K562 (cell line): ENCODE measurements around the gene FBN1. TPM values are rescaled to one million over a fixed set of nuclear protein-coding genes. Genes with fewer than 3 reads are reported as not detected.

Source experiments
- ATAC-seq: fragments of 200-7000 bp; cut with Tn5 transposase; 3 replicates; pipeline ENCODE4 v1.9.1; 2020; ENCODE audit warnings: moderate library complexity
- BruUV-seq: library from RNA; stranded (reverse); fragments of 400-500 nt; replicated peaks from 2 replicates; lab custom pipeline; 2021; lab: Mats Ljungman, UMichigan
- CTCF ChIA-PET: fragments of 300-600 bp; formaldehyde crosslinking; extraction: SDS; loops from one replicate; lab custom pipeline; 2021; ENCODE audit warnings: low intra/inter-chr PET ratio; lab: Yijun Ruan, JAX
- POLR2A ChIA-PET: fragments of 300-600, 350-650 bp; sonication (Branson Sonifier 250); formaldehyde crosslinking; extraction: SDS; loops from one replicate; lab custom pipeline; 2021; ENCODE audit warnings: antibody characterized with exemption, inconsistent platforms; lab: Yijun Ruan, JAX
- DNase-seq, 4 experiments: peaks; one replicate each; pipeline versions ENCODE4 v3.0.0 to v3.0.0-alpha.2; 2011 to 2018; ENCODE audit warnings: low spot score in 3 of 4, mixed read lengths in 3 of 4; ENCODE audit errors: extremely low read depth in 1 of 4
- FAIRE-seq: peaks from 2 replicates; lab custom pipeline; 2011; peaks lifted over from hg19 to GRCh38; lab: Jason Lieb, UNC
- H2AFZ ChIP-seq: 2 replicates; pipeline ENCODE4 v1.6.0; 2011; ENCODE audit warnings: low read depth, low read length, control low read depth, inconsistent platforms
- H3K27ac ChIP-seq: fragments of 200-600 bp; 3 replicates; pipeline ENCODE4 v1.8.0; 2011; ENCODE audit warnings: low read depth, mild to moderate bottlenecking, control low read depth, inconsistent platforms, low read length, moderate library complexity, mixed read lengths; ENCODE audit errors: extremely low read depth
- H3K27me3 ChIP-seq, 2 experiments: fragments of 300-600 bp in 1 of 2; 2 replicates in 1 of 2; 3 replicates in 1 of 2; pipeline versions ENCODE4 v1.6.0 to v1.8.0; 2011; ENCODE audit warnings: inconsistent platforms in 2 of 2, low read length in 2 of 2, mild to moderate bottlenecking in 1 of 2, mixed read lengths in 1 of 2, moderate library complexity in 1 of 2; ENCODE audit not compliant: control insufficient read depth in 2 of 2, insufficient read depth in 2 of 2
- H3K36me3 ChIP-seq: fragments of 300-600 bp; 3 replicates; pipeline ENCODE4 v1.8.0; 2011; ENCODE audit warnings: mild to moderate bottlenecking, low read length, inconsistent platforms; ENCODE audit not compliant: control insufficient read depth, insufficient read depth
- H3K4me1 ChIP-seq, 2 experiments: fragments of 200-600 bp in 1 of 2; replicated peaks in 1 of 2; 2 replicates in 1 of 2; 3 replicates in 1 of 2; pipeline versions ENCODE4 v1.5.1 to v1.8.0; 2011; ENCODE audit warnings: inconsistent platforms in 2 of 2, low read length in 2 of 2, mild to moderate bottlenecking in 1 of 2, mixed read lengths in 1 of 2, moderate library complexity in 1 of 2; ENCODE audit not compliant: control insufficient read depth in 2 of 2, insufficient read depth in 2 of 2
- H3K4me2 ChIP-seq: 2 replicates; pipeline ENCODE4 v1.6.1; 2011; ENCODE audit warnings: low read length, control low read depth, inconsistent platforms, mixed read lengths; ENCODE audit not compliant: insufficient read depth
- H3K4me3 ChIP-seq: fragments of 200-600 bp; sonication (generic), shearing (Covaris generic); 2 replicates; pipeline ENCODE4 v1.5.1; 2016; ENCODE audit warnings: control low read depth, inconsistent platforms
- H3K79me2 ChIP-seq: fragments of 200-600 bp; 3 replicates; pipeline ENCODE4 v1.8.0; 2011; ENCODE audit warnings: low read length, inconsistent platforms; ENCODE audit not compliant: control insufficient read depth, insufficient read depth
- H3K9ac ChIP-seq, 2 experiments: 2 replicates each; pipeline versions ENCODE4 v1.6.0 to v1.6.1; 2011; ENCODE audit warnings: low read depth in 2 of 2, low read length in 2 of 2, control low read depth in 1 of 2, inconsistent platforms in 1 of 2, mild to moderate bottlenecking in 1 of 2, mixed read lengths in 1 of 2; ENCODE audit not compliant: insufficient read depth in 1 of 2
- H3K9me1 ChIP-seq: one replicate; pipeline ENCODE4 v1.6.0; 2011; ENCODE audit warnings: inconsistent platforms, mild to moderate bottlenecking, low read length, moderate library complexity; ENCODE audit not compliant: control insufficient read depth, insufficient read depth
- H3K9me3 ChIP-seq: replicated peaks from 2 replicates; pipeline ENCODE4 v1.5.1; 2011; ENCODE audit warnings: low read depth, low read length, inconsistent platforms; ENCODE audit not compliant: control insufficient read depth, insufficient read depth
- H4K20me1 ChIP-seq: replicated peaks from 2 replicates; pipeline ENCODE4 v1.6.1; 2011; ENCODE audit warnings: low read length, inconsistent platforms, mixed read lengths; ENCODE audit not compliant: control insufficient read depth, insufficient read depth
- BACH1 ChIP-seq: fragments of 200-800 bp; sonication (Bioruptor generic); IDR thresholded peaks from 2 replicates; pipeline ENCODE4 v1.6.1; 2016; ENCODE audit warnings: missing genetic modification characterization, missing compliant biosample characterization
- CBFA2T2 ChIP-seq: fragments of 450-650 bp; conservative IDR thresholded peaks from 2 replicates; pipeline ENCODE4 v1.6.1; 2017; ENCODE audit warnings: mild to moderate bottlenecking
- CBFA2T3 ChIP-seq: fragments of 450-650 bp; IDR thresholded peaks from 2 replicates; pipeline ENCODE4 v1.6.1; 2017
- CBX8 ChIP-seq: fragments of 200-600 bp; sonication (generic); IDR thresholded peaks from 2 replicates; pipeline ENCODE4 v1.6.1; 2012; ENCODE audit warnings: borderline replicate concordance, mixed run types, low read depth, mild to moderate bottlenecking, moderate library complexity, mixed read lengths, low read length, control low read depth, inconsistent platforms; ENCODE audit not compliant: poor library complexity, severe bottlenecking; ENCODE audit errors: extremely low read depth
- EGR1 ChIP-seq: fragments of 450-650 bp; conservative IDR thresholded peaks from 2 replicates; pipeline ENCODE4 v1.6.1; 2017; ENCODE audit warnings: mild to moderate bottlenecking
- HNRNPL ChIP-seq: fragments of 200-400 bp; formaldehyde crosslinking; IDR thresholded peaks from 2 replicates; pipeline ENCODE4 v1.6.1; 2017; ENCODE audit warnings: low read depth, mild to moderate bottlenecking, low read length
- MCM2 ChIP-seq: fragments of 450-650 bp; IDR thresholded peaks from 2 replicates; pipeline ENCODE4 v1.6.1; 2017; ENCODE audit warnings: low read depth, mild to moderate bottlenecking
- MYBL2 ChIP-seq, 2 experiments: fragments of 450-650 bp in 1 of 2; sonication (generic) in 1 of 2; formaldehyde crosslinking in 1 of 2; IDR thresholded peaks; 2 replicates each; pipeline versions ENCODE4 v1.6.1 to v1.8.1; 2017 to 2022; ENCODE audit warnings: borderline replicate concordance in 1 of 2, inconsistent platforms in 1 of 2, low read depth in 1 of 2, mild to moderate bottlenecking in 1 of 2, missing genetic modification reagents in 1 of 2, moderate library complexity in 1 of 2
- OTX1 ChIP-seq: fragments of 450-650 bp; formaldehyde crosslinking; IDR thresholded peaks from 2 replicates; pipeline ENCODE4 v1.4.0; 2022; ENCODE audit warnings: mild to moderate bottlenecking
- POLR2G ChIP-seq: fragments of 200-400 bp; formaldehyde crosslinking; IDR thresholded peaks from 2 replicates; pipeline ENCODE4 v1.6.1; 2017; ENCODE audit warnings: low read depth, mild to moderate bottlenecking, antibody characterized with exemption, low read length, moderate library complexity
- SIRT6 ChIP-seq: IDR thresholded peaks from one replicate; pipeline ENCODE4 v1.6.1; 2012; ENCODE audit warnings: low read depth, mild to moderate bottlenecking, control low read depth, inconsistent platforms, low read length, moderate library complexity
- SMARCA5 ChIP-seq: fragments of 450-650 bp; IDR thresholded peaks from 2 replicates; pipeline ENCODE4 v1.6.1; 2016
- U2AF1 ChIP-seq: fragments of 200-400 bp; formaldehyde crosslinking; optimal IDR thresholded peaks from 2 replicates; pipeline ENCODE3; 2017; ENCODE audit warnings: mild to moderate bottlenecking, low read depth, low read length, moderate library complexity
- XRCC5 ChIP-seq: fragments of 200-400 bp; formaldehyde crosslinking; IDR thresholded peaks from 2 replicates; pipeline ENCODE4 v1.6.1; 2017; ENCODE audit warnings: low read depth, mild to moderate bottlenecking, low read length
- ZFPM2 ChIP-seq: fragments of 250-450 bp; sonication (Bioruptor Pico); IDR thresholded peaks from 2 replicates; pipeline ENCODE4 v1.5.1; 2022; ENCODE audit warnings: mild to moderate bottlenecking
- ZNF212 ChIP-seq: fragments of 450-650 bp; formaldehyde crosslinking; IDR thresholded peaks from 2 replicates; pipeline ENCODE4 v1.4.0; 2020; ENCODE audit warnings: mild to moderate bottlenecking
- ZNF445 ChIP-seq: fragments of 250-450 bp; sonication (Bioruptor Pico); IDR thresholded peaks from 2 replicates; pipeline ENCODE4 v1.4.0; 2020; ENCODE audit warnings: low read depth, mild to moderate bottlenecking, moderate library complexity
- ZNF644 ChIP-seq: fragments of 200-800 bp; sonication (Bioruptor generic); IDR thresholded peaks from 2 replicates; pipeline ENCODE4 v1.6.1; 2016; ENCODE audit warnings: low read depth, missing genetic modification characterization, missing compliant biosample characterization
- WGBS: fragments of 100-300 bp; shearing (Covaris generic); methylation state at CpG from one replicate; pipeline ENCODE4 v1.1.6; 2016; ENCODE audit warnings: low coverage, mixed read lengths; ENCODE audit not compliant: insufficient coverage; ENCODE audit errors: missing lambda C conversion rate; 5-methylcytosine and 5-hydroxymethylcytosine counted together
- in situ Hi-C: fragments of 300-500 bp; cut with MboI; formaldehyde crosslinking; loops from 4 replicates; pipeline ENCODE4 v1.15.0; 2018; ENCODE audit warnings: inconsistent platforms, mixed read lengths
- intact Hi-C: fragments of 100-400 bp; cut with micrococcal nuclease; formaldehyde crosslinking; loops from 2 replicates; pipeline ENCODE4 v1.14.2; 2022
- polyA plus RNA-seq, 8 experiments: library from polyadenylated mRNA; depleted of rRNA in 4 of 8; stranded (reverse) in 5 of 8; unstranded in 3 of 8; fragments of >200 nt; fragmentation: Nextera tagmentation in 2 of 8; fragmentation: Illumina TruSeq in 1 of 8; extraction: Ambion mirVana in 2 of 8; extraction: Trizol in 1 of 8; gene quantifications; 2 replicates each; pipeline versions ENCODE4 v1.2.1 to v1.2.3, GENCODE V29; 2011 to 2014; ENCODE audit warnings: inconsistent platforms in 1 of 8, missing spikeins in 1 of 8
- total RNA-seq, 7 experiments: library from RNA; depleted of rRNA in 6 of 7; stranded (reverse); fragments of >200 nt in 6 of 7; fragmentation: Illumina TruSeq in 2 of 7; extraction: Trizol in 2 of 7; gene quantifications; 2 replicates each; pipeline versions ENCODE4 v1.2.1 to v1.2.3, GENCODE V29; 2011 to 2021; ENCODE audit warnings: low replicate concordance in 1 of 7
- TF ChIP-seq, protein P1 (sequence below): sonication (generic); formaldehyde crosslinking; IDR thresholded peaks from 2 replicates; pipeline ENCODE4 v1.8.0; 2022; ENCODE audit warnings: missing genetic modification reagents, mild to moderate bottlenecking, borderline replicate concordance
- TF ChIP-seq, protein P2 (sequence below): sonication (generic); formaldehyde crosslinking; IDR thresholded peaks from 2 replicates; pipeline ENCODE4 v1.8.1; 2022; ENCODE audit warnings: missing genetic modification reagents

FBN1 gene
- total and polyA plus RNA-seq, 9 of the 15 experiments (the other 6 are each of a cell fraction or from before 2014, with no cell fraction given), result 0.15 to 1.2 (median 0.60) TPM

DNA sequence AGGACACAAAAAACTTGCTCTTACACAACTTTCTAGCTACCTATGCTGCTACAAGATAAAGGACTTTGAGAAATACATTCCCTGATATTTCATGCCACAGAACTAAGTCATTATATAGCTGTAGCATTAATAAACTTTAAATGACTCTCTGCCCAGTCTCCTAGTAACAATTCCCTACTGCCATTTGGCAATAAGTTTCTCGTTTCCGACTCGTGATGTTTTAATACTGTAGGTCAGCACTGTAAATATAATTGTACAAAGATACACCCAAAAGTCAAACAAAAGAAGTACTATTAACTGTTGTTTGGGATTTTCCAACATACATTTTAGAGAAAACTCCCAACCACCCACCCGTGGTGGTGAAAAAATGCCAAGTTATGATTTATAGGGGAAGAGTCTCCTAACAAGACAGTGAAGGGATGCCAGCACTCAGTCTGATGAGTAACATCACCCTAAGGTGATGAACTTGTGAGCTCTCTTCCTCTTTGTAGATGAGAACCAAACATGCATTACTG, 182.1 kb downstream of the FBN1 start:
- H3K27ac ChIP-seq, result no peak overlapping the region
- no peak for DNase-seq
- no peaks in the 10 kb centered on the region for H3K9me3 ChIP-seq
- H3K27me3 ChIP-seq, result 0 out of 5 replicates have a peak, but pooled peaks cover 0 to 4% of the 10 kb centered on the region in 2 experiments
- H3K4me2 ChIP-seq, result no peak overlapping the region
- H3K9ac ChIP-seq, result no peak overlapping the region
- CTCF ChIA-PET, result no interaction called here
- 6% methylated on average over 4 of the region's 4 CpGs for WGBS
- no peak for TF ChIP-seq ZNF644 (tag)
- TF ChIP-seq SIRT6, result no peak
- no peak for TF ChIP-seq XRCC5
- TF ChIP-seq EGR1, result no peak
- no peak for TF ChIP-seq CBFA2T2
- TF ChIP-seq MCM2, result no peak
- TF ChIP-seq ZFPM2 (CRISPR knock-in tag), result no peak
- no peak for TF ChIP-seq HNRNPL
- no peak for TF ChIP-seq ZNF445 (CRISPR knock-in tag)
- TF ChIP-seq, protein P1, sequence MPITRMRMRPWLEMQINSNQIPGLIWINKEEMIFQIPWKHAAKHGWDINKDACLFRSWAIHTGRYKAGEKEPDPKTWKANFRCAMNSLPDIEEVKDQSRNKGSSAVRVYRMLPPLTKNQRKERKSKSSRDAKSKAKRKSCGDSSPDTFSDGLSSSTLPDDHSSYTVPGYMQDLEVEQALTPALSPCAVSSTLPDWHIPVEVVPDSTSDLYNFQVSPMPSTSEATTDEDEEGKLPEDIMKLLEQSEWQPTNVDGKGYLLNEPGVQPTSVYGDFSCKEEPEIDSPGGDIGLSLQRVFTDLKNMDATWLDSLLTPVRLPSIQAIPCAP (CRISPR knock-in tag), result no peak
- TF ChIP-seq ZNF212 (CRISPR knock-in tag), result no peak
- no peak for TF ChIP-seq POLR2G
- TF ChIP-seq OTX1 (CRISPR knock-in tag), result no peak
- TF ChIP-seq, protein P2, sequence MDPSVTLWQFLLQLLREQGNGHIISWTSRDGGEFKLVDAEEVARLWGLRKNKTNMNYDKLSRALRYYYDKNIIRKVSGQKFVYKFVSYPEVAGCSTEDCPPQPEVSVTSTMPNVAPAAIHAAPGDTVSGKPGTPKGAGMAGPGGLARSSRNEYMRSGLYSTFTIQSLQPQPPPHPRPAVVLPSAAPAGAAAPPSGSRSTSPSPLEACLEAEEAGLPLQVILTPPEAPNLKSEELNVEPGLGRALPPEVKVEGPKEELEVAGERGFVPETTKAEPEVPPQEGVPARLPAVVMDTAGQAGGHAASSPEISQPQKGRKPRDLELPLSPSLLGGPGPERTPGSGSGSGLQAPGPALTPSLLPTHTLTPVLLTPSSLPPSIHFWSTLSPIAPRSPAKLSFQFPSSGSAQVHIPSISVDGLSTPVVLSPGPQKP (CRISPR knock-in tag), result no peak
- TF ChIP-seq MYBL2 (IDR thresholded peaks at IDR 0.05; ENCODE audit: low read depth), result no peak
- no peak for TF ChIP-seq MYBL2 (CRISPR knock-in tag; IDR thresholded peaks at IDR 0.05; ENCODE audit: borderline replicate concordance)
- TF ChIP-seq SMARCA5, result no peak
- no peak for TF ChIP-seq BACH1 (tag)
- TF ChIP-seq CBFA2T3, result no peak
- no peak for TF ChIP-seq U2AF1
- TF ChIP-seq CBX8, result no peak
- TF ChIP-seq, all 486 proteins: peak for 0
- in situ Hi-C loops (no loop called here), intact Hi-C loops (no loop called here)
- H3K4me1 ChIP-seq, result no peaks in the 10 kb centered on the region
- no peaks in the 10 kb centered on the region for H4K20me1 ChIP-seq
- no peak overlapping the region for H2AFZ ChIP-seq
- no peaks in the 10 kb centered on the region for H3K79me2 ChIP-seq
- no peak overlapping the region for H3K4me3 ChIP-seq
- no TSS peak for BruUV-seq
- no peak for FAIRE-seq
- ATAC-seq, result no peak
- no peaks in the 10 kb centered on the region for H3K36me3 ChIP-seq
- POLR2A ChIA-PET, result no interaction called here
- H3K9me1 ChIP-seq, result no peaks in the 10 kb centered on the region
